Measurements from ENCODE around the gene SWAP70.
"Not testable (repeated sequence)": the region's sequence is repeated elsewhere in the genome, so short reads cannot be mapped to it uniquely, and the experiment has no call there.

The SWAP70 gene

DNA sequence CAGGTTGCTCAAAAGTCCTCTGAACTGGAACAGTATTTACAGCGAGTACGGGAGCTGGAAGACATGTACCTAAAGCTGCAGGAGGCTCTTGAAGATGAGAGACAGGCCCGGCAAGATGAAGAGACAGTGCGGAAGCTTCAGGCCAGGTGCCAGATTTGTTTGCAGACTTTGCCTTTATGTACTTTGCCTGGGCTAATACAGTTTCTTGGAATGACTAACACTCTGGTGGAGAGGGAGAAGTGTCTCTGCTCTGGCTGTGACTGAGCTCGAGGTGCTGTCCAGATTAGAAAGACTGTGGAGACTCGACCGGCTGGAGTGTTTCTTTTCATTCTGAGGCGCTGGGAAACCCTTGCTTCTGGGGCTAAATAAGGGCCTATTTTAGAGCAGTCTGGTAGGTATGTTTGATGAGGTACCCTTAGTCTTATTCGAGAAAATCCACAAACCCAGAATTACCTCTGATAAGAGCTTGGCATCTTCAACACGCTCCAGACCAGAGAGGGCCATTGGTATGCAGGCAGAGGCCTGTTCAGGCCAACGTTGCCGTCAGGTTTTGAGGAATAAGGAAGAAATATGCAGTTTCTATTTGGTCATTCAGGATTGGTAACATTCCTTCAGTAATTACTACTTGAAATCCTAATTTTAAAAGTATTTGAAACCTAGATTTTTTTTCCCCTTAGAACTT is 76.5 kb downstream of the SWAP70 start:
- no peak overlapping the region for H3K4me3 ChIP-seq (ENCODE audit: low read depth in 1 of 2, low read length in 2 of 2)
- H3K4me1 ChIP-seq (ENCODE audit: control insufficient read depth in 1 of 2, insufficient read depth in 2 of 2, low read length in 2 of 2): no peaks in the 10 kb centered on the region
- H3K36me3 ChIP-seq (ENCODE audit: control insufficient read depth in 1 of 2, insufficient read depth in 2 of 2, low read length in 2 of 2): peaks cover 21 to 23% of the 10 kb centered on the region in 2 donors
- H3K9me3 ChIP-seq (ENCODE audit: control insufficient read depth in 1 of 2, low read length in 2 of 2): no peaks in the 10 kb centered on the region
- no peaks in the 10 kb centered on the region for H3K27me3 ChIP-seq (ENCODE audit: low read depth, low read length)
- H3K27ac ChIP-seq (ENCODE audit: low read length): peak overlapping the region; percentile 39

DNA sequence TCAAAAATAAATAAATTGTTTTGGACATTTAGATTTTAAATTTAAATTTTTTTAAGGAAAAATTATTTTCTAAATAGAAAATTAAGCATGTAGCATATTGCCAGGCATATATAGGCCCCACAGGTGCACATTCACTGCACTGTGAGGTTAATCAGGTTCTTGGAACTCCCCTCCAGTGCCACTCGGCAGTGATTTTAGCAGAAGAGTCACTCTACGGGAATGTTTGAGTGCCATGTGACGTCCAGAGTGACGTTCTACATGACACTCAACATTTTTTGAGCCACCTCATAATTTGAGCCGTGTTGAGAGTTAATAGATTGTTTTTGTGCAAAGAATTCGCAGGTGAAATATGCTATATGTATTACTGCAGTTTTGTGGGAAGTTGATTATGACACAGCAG is 77.4 kb downstream of the SWAP70 start:
- no peak overlapping the region for H3K4me3 ChIP-seq (ENCODE audit: low read depth in 1 of 2, low read length in 2 of 2)
- H3K4me1 ChIP-seq (ENCODE audit: control insufficient read depth in 1 of 2, insufficient read depth in 2 of 2, low read length in 2 of 2): no peaks in the 10 kb centered on the region
- no peak overlapping the region for H3K27ac ChIP-seq (ENCODE audit: low read length)
- no peaks in the 10 kb centered on the region for H3K9me3 ChIP-seq (ENCODE audit: control insufficient read depth in 1 of 2, low read length in 2 of 2)
- peaks cover 16 to 18% of the 10 kb centered on the region in 2 donors for H3K36me3 ChIP-seq (ENCODE audit: control insufficient read depth in 1 of 2, insufficient read depth in 2 of 2, low read length in 2 of 2)
- H3K27me3 ChIP-seq (ENCODE audit: low read depth, low read length): no peaks in the 10 kb centered on the region

DNA sequence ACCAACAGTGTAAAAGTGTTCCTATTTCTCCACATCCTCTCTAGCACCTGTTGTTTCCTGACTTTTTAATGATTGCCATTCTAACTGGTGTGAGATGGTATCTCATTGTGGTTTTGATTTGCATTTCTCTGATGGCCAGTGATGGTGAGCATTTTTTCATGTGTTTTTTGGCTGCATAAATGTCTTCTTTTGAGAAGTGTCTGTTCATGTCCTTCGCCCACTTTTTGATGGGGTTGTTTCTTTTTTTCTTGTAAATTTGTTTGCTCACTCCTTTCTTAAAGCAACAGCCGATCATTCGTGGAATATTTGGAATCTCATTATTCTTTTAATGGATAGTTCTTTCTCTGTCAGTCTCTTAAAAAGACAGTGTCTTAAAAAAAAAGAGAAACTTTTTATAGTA is 79.6 kb downstream of the SWAP70 start:
- H3K9me3 ChIP-seq (ENCODE audit: control insufficient read depth in 1 of 2, low read length in 2 of 2); H3K27ac ChIP-seq (ENCODE audit: low read length); H3K4me3 ChIP-seq (ENCODE audit: low read depth in 1 of 2, low read length in 2 of 2); H3K27me3 ChIP-seq (ENCODE audit: low read depth, low read length); H3K4me1 ChIP-seq (ENCODE audit: control insufficient read depth in 1 of 2, insufficient read depth in 2 of 2, low read length in 2 of 2): not testable (repeated sequence)
- H3K36me3 ChIP-seq (ENCODE audit: control insufficient read depth in 1 of 2, insufficient read depth in 2 of 2, low read length in 2 of 2): peaks cover 13 to 17% of the 10 kb centered on the region in 2 donors

DNA sequence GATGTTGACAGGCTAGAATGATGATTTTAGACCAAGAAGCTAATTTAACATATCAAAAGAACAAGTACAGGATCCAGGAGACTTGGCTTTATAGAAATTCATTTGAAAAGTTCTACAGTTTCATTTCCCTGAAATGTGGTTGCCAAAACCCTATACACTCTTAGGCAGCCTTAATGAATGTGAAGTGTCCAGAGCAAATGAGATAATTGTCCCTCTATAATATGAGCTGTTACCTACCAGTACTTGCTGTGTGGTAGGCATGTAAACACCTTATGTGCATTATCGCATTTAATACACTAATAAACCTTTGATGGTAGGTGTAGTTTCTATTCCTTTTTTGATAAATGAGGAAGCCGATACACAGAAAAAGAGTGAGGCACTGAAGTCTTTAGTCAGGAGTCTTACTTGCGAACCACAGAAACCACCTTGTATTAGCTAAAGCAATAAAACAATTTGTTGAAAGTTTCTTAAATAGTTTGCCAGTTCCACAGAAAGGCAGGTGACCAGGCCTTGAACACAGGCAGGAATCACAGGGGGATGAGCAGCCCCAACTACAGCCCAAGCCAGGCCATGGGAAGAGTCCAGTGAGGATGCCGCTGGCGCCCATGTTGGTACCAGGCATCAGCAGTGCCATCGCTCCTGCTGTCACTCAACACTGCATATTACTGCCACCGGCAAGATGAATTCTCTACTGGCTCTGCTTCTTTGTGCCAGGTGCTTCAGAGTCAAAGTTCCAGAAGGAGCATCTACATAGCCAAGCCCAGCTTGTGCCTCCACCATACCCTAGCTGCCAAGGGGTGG is 81.7 kb downstream of the SWAP70 start:
- Histone ChIP-seq H3K4me1 (ENCODE audit: control insufficient read depth in 1 of 2, insufficient read depth in 2 of 2, low read length in 2 of 2) (peaks cover 5% of the 10 kb centered on the region in 2 donors), H3K4me3 (ENCODE audit: low read depth in 1 of 2, low read length in 2 of 2) (no peak overlapping the region), H3K27me3 (ENCODE audit: low read depth, low read length) (no peaks in the 10 kb centered on the region), H3K9me3 (ENCODE audit: control insufficient read depth in 1 of 2, low read length in 2 of 2) (no peaks in the 10 kb centered on the region), H3K36me3 (ENCODE audit: control insufficient read depth in 1 of 2, insufficient read depth in 2 of 2, low read length in 2 of 2) (peaks cover 10 to 12% of the 10 kb centered on the region in 2 donors), H3K27ac (ENCODE audit: low read length) (no peak overlapping the region)

DNA sequence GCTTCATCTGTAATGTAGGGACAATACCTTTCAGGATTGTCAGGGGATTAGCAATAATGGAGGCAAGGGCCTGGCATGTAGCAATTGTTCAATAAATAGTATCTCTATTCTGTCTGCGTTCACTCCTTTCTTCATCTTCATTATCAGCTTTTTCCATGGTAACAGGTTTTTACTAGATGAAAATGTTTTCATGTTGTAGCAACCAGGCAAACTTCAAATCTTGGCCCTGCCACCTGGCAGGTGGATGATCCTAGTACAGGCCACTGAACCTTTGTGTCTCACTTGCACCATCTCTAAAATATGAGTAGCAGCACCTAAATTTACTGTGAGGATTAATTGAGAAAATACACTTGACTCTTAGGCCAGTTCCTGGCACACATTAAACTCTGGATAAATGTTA is 83.4 kb downstream of the SWAP70 start:
- peaks cover 5% of the 10 kb centered on the region in 2 donors for H3K4me1 ChIP-seq (ENCODE audit: control insufficient read depth in 1 of 2, insufficient read depth in 2 of 2, low read length in 2 of 2)
- H3K27me3 ChIP-seq (ENCODE audit: low read depth, low read length): no peaks in the 10 kb centered on the region
- H3K36me3 ChIP-seq (ENCODE audit: control insufficient read depth in 1 of 2, insufficient read depth in 2 of 2, low read length in 2 of 2): peaks cover 14 to 17% of the 10 kb centered on the region in 2 donors
- no peak overlapping the region for H3K4me3 ChIP-seq (ENCODE audit: low read depth in 1 of 2, low read length in 2 of 2)
- H3K9me3 ChIP-seq (ENCODE audit: control insufficient read depth in 1 of 2, low read length in 2 of 2): no peaks in the 10 kb centered on the region
- H3K27ac ChIP-seq (ENCODE audit: low read length): no peak overlapping the region

DNA sequence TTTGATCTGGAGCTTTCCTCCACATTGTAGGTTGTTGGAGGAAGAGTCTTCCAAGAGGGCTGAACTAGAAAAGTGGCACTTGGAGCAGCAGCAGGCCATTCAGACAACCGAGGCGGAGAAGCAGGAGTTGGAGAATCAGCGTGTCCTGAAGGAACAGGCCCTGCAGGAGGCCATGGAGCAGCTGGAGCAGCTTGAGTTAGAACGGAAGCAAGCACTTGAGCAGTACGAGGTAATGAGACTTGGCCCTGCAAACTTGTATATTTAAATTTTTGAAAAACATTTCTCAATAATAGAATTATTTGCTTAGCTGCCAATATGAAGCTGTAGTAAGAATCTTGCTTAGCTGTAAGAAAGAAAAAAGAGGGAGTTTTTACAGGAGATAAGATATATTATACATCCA is 84.0 kb downstream of the SWAP70 start:
- H3K4me1 ChIP-seq (ENCODE audit: control insufficient read depth in 1 of 2, insufficient read depth in 2 of 2, low read length in 2 of 2): peaks cover 5% of the 10 kb centered on the region in 2 donors
- no peaks in the 10 kb centered on the region for H3K27me3 ChIP-seq (ENCODE audit: low read depth, low read length)
- no peak overlapping the region for H3K27ac ChIP-seq (ENCODE audit: low read length)
- H3K4me3 ChIP-seq (ENCODE audit: low read depth in 1 of 2, low read length in 2 of 2): no peak overlapping the region
- peaks cover 14 to 18% of the 10 kb centered on the region in 2 donors for H3K36me3 ChIP-seq (ENCODE audit: control insufficient read depth in 1 of 2, insufficient read depth in 2 of 2, low read length in 2 of 2)
- H3K9me3 ChIP-seq (ENCODE audit: control insufficient read depth in 1 of 2, low read length in 2 of 2): no peaks in the 10 kb centered on the region

DNA sequence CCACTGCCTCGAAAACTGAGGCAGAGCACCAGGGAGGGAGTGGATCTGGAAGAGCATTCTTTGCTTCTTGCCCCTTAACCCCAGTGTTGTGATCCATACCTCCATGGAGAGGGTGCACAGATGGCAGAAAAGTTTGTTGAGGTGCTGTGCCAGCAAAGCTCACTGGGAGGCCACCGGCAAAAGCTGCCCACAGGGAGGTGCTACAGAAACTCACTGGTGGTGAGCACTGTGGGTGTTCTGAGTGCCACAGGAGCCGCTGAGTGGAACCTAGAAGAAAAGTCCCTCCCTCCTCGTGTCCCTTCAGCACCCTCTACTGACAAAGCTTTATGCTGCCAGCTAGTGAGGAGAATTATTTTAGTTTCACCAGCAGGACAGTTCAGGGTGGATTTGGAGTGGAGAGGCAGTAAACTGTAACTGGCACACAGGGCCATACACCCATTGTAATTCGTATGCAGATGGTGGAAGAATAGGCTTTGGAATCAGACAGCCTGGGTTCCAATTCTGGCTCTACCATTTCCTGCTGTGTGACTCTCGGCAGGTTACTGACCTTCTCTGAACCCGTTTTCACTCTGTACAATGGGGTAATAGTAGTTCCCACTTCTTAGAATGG is 84.6 kb downstream of the SWAP70 start:
- no peak overlapping the region for H3K27ac ChIP-seq (ENCODE audit: low read length)
- peaks cover 14 to 19% of the 10 kb centered on the region in 2 donors for H3K36me3 ChIP-seq (ENCODE audit: control insufficient read depth in 1 of 2, insufficient read depth in 2 of 2, low read length in 2 of 2)

DNA sequence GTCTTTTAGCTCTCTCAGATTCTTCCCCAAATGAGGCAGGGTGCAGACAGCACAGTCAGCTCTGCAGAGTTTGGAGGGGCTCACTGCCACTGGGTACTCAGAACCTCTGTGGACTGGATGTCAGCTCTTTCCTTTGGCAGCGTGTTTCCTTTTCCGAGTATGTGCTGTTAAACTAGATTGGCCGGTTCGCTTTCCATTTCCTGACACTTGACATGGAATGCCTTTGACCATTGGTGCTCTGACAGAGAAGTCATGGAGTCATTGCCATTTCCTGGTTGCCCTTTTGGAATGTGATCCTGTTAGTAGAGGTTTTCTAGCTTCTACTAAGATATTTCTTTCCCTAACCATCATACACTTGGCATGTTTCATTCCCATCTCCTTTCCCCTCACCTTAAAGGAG is 86.7 kb downstream of the SWAP70 start:
- H3K4me1 ChIP-seq (ENCODE audit: control insufficient read depth in 1 of 2, insufficient read depth in 2 of 2, low read length in 2 of 2): peaks cover 5% of the 10 kb centered on the region in 2 donors
- H3K4me3 ChIP-seq (ENCODE audit: low read depth in 1 of 2, low read length in 2 of 2): no peak overlapping the region
- H3K9me3 ChIP-seq (ENCODE audit: control insufficient read depth in 1 of 2, low read length in 2 of 2): no peaks in the 10 kb centered on the region
- peaks cover 14 to 25% of the 10 kb centered on the region in 2 donors for H3K36me3 ChIP-seq (ENCODE audit: control insufficient read depth in 1 of 2, insufficient read depth in 2 of 2, low read length in 2 of 2)
- H3K27me3 ChIP-seq (ENCODE audit: low read depth, low read length): no peaks in the 10 kb centered on the region
- no peak overlapping the region for H3K27ac ChIP-seq (ENCODE audit: low read length)

More for the DNA sequence above, 84.6 kb downstream of the SWAP70 start:
- Histone ChIP-seq H3K4me1 (ENCODE audit: control insufficient read depth in 1 of 2, insufficient read depth in 2 of 2, low read length in 2 of 2) (peaks cover 5% of the 10 kb centered on the region in 2 donors), H3K4me3 (ENCODE audit: low read depth in 1 of 2, low read length in 2 of 2) (no peak overlapping the region), H3K27me3 (ENCODE audit: low read depth, low read length) (no peaks in the 10 kb centered on the region), H3K9me3 (ENCODE audit: control insufficient read depth in 1 of 2, low read length in 2 of 2) (no peaks in the 10 kb centered on the region)

DNA sequence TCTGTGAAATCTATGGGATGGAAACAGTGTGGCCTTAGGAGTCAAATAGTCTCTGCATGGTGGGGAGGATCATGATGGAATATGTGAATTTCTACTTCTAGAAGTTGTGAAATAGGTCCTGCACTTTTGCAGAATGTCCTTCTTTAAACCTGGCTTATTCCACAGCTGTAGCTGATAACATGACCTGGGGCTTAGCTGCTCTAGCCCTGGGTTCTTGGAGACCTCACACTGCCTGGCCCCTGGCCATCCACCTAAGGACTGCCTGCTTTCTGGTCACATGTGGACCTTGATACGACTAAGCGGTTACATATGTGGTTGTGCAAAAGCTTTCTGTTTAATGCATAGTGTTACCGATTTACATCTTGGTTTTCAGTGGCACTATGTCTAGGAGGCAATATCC is 88.2 kb downstream of the SWAP70 start:
- peaks cover 5% of the 10 kb centered on the region in 2 donors for H3K4me1 ChIP-seq (ENCODE audit: control insufficient read depth in 1 of 2, insufficient read depth in 2 of 2, low read length in 2 of 2)
- H3K36me3 ChIP-seq (ENCODE audit: control insufficient read depth in 1 of 2, insufficient read depth in 2 of 2, low read length in 2 of 2): peaks cover 14 to 25% of the 10 kb centered on the region in 2 donors
- no peak overlapping the region for H3K4me3 ChIP-seq (ENCODE audit: low read depth in 1 of 2, low read length in 2 of 2)
- no peak overlapping the region for H3K27ac ChIP-seq (ENCODE audit: low read length)
- no peaks in the 10 kb centered on the region for H3K27me3 ChIP-seq (ENCODE audit: low read depth, low read length)
- H3K9me3 ChIP-seq (ENCODE audit: control insufficient read depth in 1 of 2, low read length in 2 of 2): no peaks in the 10 kb centered on the region

DNA sequence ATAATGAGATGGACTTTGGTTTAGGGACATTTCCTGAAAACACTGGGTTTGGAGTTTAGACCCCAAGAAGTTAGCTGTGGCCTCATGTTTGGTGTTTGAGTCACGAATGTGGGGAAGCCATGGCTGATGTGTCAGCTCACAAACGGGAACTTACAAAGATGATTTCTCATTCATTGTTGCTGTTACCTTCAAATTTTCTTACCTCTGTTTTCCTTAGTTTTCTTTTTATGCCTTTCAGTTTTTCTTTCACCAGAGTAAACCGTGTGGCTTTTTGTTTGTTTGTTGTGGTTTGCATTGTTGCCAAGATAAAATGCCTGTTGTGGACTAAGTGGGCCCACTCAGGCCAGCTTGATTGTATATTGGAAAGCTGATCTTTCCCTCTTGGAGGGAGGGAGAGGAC is 89.1 kb downstream of the SWAP70 start:
- H3K27me3 ChIP-seq (ENCODE audit: low read depth, low read length): no peaks in the 10 kb centered on the region
- H3K9me3 ChIP-seq (ENCODE audit: control insufficient read depth in 1 of 2, low read length in 2 of 2): no peaks in the 10 kb centered on the region
- H3K4me3 ChIP-seq (ENCODE audit: low read depth in 1 of 2, low read length in 2 of 2): no peak overlapping the region
- peaks cover 8 to 10% of the 10 kb centered on the region in 2 donors for H3K4me1 ChIP-seq (ENCODE audit: control insufficient read depth in 1 of 2, insufficient read depth in 2 of 2, low read length in 2 of 2)
- H3K27ac ChIP-seq (ENCODE audit: low read length): no peak overlapping the region
- H3K36me3 ChIP-seq (ENCODE audit: control insufficient read depth in 1 of 2, insufficient read depth in 2 of 2, low read length in 2 of 2): peaks cover 12 to 25% of the 10 kb centered on the region in 2 donors

DNA sequence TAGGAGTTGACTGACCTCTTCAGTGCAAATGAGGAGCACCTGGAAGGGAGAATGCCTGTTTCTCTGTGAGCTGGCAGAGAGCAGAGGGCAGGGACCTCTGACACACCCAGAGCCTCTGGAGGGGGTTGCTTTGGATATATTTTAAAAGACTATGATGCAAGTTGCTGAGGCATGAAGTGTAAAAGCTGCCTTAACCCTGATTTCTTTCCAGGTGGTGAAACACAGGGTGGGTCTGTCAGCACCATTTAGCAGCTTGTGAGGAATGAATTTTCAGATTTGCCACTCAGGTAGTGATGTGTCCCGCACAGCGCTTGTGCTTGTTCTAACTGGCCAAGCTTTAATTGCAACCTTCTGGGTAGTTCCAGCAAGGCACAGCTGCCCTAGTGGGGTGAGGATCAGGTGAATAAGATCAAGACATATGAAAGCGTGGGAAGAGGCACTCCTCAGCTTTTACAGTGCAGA is 90.2 kb downstream of the SWAP70 start:
- Histone ChIP-seq H3K27ac (ENCODE audit: low read length) (no peak overlapping the region), H3K4me1 (ENCODE audit: control insufficient read depth in 1 of 2, insufficient read depth in 2 of 2, low read length in 2 of 2) (peaks cover 3 to 9% of the 10 kb centered on the region in 2 donors)

More for the DNA sequence above, 90.2 kb downstream of the SWAP70 start:
- H3K9me3 ChIP-seq (ENCODE audit: control insufficient read depth in 1 of 2, low read length in 2 of 2): no peaks in the 10 kb centered on the region
- H3K4me3 ChIP-seq (ENCODE audit: low read depth in 1 of 2, low read length in 2 of 2): no peak overlapping the region
- no peaks in the 10 kb centered on the region for H3K27me3 ChIP-seq (ENCODE audit: low read depth, low read length)
- peaks cover 10 to 29% of the 10 kb centered on the region in 2 donors for H3K36me3 ChIP-seq (ENCODE audit: control insufficient read depth in 1 of 2, insufficient read depth in 2 of 2, low read length in 2 of 2)

Measured in muscle layer of duodenum (tissue), 2 donors.